HPDE6-E6E7 (cell line): ENCODE data around the gene SECTM1.

Experiments used
- DNase-seq: peaks from one replicate; pipeline ENCODE4 v3.0.0; 2011; ENCODE audit warnings: missing footprints; ENCODE audit errors: extremely low spot score

Gene SECTM1

GRCh38 chr17:82299452-82299851 is 34.1 kb downstream of the SECTM1 start:
- no peak for DNase-seq

DNA sequence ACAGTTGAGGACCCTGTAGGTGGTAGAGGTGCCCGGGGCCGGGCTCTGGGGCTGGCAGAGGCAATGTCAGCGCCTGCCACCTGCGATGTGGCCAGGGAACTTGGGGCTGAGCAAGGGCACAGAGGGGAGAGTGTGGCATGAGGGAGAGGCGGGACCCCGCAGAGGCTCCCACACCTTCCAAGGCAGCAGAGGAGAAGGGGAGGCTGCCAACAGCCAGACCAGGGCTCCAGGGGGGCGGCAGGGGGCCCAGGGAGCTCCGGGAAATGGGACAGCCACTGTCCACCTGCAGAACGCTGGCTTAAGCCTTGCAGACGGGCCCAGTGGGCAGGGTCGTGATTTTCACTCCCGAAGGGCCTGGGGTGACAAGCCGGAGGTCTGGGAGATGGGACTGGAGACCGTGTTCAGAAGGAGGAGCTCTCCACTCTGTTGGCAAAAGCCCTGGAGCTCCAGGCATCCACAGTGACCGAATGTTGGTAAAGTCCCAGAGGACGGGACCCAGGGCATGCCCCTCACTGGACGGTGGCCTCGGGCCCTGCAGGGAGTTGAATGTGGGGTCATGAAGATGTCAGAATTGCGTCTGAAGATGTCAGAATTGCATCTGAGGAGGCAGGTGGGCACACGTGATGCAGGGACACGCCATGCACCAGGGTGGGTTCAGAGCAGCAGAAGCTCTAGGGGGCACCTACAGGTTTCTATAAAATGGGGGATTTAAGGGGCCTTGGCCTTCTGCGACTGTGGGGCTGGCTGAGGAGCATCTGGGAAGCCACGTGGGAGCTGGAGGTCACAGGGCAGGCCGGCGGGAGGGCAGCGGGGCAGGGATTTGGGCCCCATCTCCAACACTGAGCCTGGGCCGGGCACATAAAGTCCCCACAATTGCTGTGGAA is 34.8 kb downstream of the SECTM1 start:
- DNase-seq: no peak

DNA sequence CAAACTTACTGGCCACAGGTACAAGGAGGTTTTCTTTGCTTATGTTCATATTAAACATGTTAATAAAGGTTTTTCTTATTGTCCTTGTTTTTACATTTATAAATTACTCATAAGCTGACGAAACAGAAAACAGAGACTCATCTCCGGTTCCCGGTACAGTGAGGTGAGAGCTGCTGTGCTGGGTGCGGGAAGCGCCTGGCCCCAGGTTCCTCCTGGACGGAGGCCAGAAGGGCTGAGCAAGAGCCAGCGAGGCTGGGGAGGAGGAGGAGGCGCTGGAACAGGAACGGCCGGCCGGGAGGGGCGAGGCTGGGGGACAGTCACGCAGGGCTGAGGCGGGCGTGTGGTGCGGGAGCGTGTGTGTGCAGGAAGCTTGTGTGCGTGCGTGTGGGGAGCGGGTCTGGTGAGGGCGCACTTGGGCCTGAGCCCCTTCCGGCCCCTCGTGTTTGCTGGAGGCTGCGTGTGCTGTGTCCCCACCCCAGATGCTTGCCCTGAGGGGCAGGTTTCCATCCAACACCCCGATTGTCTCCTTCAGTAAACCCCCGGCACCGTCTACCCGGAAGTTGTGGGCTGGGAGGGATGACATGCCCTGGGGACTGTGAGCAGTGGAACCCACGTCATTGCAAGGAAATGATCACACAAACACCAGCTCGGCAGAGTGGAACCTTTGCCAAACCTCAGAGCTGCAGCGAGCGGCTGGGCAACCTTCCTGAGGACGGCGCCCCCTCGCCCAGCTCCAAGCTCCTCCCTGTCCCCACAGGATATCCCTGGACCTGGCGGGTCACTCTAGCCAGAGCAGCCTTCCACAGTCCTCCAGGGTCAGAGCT is 35.6 kb downstream of the SECTM1 start:
- DNase-seq: peak; percentile 90

GRCh38 chr17:82297280-82297713 is 36.3 kb downstream of the SECTM1 start:
- peak; percentile 77 for DNase-seq

DNA sequence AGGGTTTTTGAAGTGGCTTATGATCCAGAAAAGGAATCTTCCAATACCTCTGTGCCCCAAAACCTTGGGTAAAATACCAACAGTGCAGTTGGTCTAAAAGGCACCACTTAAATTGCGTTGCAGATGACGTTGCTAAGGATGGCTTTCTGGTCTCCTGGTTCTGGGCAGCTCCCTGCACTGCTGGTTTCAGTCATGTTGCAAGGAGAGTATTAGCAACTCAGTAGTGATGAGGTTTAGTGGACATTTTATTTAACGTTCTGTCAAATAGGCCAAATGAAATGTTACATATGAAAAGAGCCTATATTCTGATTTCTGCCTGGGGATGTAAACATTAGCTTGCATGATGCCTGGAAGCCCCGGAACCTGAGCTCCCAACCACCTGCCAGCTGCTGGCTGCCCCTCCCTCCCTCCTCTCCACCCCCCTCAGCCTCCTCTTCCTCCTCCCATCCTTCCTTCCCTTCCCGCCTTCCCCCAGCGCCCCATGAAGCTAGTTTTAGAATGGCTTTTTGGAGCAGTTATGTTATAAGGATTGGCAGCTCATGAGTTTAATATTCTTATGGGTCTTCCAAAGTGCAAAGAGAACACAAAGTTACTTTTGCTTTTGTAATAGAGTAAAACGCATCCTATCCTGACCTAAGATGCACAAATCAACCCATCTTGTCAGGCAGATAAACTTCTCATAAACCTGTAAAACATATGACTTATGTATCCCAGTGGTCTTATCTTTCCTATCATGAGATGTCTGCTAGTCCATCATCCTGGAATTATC is 36.9 kb downstream of the SECTM1 start:
- DNase-seq: no peak

DNA sequence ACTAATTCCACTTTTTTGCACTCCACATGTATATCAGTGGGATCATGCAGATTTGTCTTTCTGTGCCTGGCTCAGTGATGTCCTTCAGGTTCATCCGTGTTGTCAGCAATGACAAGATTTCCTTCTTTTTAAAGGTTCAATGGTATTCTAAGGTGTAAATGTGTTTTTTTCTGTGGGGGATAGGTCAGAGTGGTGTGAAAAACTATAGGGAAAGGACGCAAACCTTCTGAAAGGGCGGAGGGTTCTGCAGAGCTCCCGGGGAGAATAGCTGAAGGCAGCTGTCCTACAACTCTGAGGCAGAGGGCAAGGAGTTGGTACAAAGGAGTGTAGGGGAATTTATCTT is 38.1 kb downstream of the SECTM1 start:
- DNase-seq: no peak

DNA sequence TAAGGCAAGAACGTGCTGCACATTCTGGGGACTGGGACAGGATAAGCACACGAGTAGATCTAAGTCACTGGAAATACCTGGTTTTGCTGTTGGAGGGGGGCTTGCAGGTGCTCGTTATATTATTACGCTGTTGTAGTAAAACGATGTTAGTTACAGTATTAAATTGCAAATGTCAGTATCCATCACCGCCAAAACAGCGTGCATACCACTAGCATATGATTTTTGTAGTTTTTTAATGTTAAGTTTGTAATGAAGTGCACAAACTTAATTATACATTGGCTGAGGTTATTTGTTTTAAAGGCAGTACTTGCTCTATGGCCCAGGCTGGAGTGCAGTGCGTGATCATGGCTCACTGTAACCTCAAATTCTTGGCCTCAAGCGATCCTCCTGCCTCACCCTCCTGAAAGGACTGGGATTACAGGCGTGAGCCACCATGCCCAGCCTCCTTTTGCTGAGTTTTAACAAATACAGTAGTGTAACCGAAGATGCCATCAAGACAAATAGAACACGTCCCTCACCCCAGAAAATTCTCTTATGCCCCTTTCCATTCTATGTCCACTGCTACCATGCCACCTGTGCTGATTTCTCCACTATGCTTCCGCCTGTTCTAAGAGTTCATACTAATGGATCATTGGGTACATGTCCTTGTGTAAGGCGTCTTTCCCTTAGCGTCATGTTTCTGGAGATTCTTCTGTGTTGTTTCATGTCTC is 39.3 kb downstream of the SECTM1 start:
- no peak for DNase-seq

DNA sequence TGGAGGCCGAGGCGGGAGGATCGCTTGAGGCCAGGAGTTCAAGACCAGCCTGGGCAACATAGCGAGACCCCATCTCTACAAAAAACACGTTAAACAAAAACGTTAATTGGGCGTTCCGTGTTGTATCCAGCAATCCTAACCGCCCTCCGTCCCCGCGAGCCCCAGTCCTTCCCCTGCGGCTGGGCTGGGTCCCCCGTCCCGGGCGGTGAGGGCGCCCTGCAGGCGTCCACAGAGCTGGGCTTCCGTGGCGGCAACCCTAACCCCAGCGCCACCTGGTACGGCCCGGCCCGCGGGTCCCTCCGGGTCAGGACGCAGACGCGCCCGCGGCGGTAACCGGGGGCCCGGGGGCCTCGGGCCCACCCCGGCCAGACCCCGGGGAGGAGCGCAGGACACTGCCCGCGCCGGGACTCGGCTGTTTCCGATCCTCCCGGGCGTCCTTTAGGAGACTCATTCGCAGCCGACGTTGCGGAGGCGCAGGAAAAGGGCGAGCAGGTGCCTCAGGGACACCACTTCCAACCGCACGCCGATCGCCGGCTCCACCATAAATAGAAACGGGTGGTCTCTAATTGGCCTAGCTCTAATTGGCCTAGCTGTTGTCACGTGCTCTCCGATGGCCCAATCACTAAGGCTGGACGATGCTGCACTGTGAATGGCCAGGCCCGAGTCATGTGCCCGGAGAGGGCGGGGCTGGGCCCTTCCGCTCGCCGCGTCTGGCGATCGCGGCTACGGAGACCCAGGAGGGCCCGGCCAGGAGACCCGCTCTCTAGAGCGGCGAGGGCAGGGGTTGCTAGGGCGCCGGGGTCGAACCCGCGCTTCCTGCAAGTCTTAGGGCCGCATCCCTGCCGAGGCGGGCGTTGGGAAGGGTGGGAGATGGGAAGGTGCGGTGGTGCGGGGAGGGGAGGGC is 41.1 kb downstream of the SECTM1 start:
- peak; percentile 98 for DNase-seq

GRCh38 chr17:82291582-82292250 is 41.9 kb downstream of the SECTM1 start:
- no peak for DNase-seq

DNA sequence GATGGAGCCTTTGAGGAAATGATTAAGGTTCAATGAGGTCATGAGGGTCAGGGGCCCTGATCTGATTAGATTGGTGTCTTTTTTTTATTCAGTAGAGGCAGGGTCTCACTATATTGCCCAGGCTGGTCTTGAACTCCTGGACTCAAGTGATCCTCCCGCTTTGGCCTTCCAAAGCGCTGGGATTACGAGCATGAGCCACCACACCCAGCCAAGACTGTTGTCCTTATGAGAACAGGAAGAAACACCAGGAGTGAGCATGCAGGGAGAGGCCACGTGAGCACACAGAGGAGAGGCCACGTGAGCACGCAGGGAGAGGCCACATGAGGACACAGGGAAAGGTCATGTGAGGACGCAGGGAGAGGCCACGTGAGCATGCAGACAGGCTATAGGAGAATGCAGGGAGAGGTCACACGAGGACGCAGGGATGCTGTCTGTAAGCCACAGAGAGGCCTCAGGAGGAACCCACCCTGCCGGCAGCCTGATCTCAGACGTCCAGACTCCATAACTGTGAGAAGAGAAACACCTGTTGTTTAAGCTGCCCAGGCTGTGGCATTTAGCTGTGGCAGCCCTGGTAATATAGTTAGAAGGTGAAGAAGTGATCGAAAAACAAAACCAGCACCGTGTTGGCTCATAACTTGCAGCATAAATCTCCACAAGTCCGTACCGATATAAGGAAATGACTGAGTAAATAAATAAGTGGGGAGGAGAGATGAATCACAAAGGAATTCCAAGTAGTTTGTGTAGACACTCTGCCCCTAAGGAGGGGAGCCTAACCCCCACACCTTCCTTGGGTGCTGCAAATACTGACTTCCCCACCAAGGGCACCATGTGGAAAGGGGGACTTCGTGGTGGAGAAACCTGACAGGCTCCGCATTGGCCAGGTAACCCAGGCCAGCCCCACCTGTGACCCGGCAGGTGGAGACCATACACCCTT is 45.4 kb downstream of the SECTM1 start:
- peak; percentile 71 for DNase-seq

DNA sequence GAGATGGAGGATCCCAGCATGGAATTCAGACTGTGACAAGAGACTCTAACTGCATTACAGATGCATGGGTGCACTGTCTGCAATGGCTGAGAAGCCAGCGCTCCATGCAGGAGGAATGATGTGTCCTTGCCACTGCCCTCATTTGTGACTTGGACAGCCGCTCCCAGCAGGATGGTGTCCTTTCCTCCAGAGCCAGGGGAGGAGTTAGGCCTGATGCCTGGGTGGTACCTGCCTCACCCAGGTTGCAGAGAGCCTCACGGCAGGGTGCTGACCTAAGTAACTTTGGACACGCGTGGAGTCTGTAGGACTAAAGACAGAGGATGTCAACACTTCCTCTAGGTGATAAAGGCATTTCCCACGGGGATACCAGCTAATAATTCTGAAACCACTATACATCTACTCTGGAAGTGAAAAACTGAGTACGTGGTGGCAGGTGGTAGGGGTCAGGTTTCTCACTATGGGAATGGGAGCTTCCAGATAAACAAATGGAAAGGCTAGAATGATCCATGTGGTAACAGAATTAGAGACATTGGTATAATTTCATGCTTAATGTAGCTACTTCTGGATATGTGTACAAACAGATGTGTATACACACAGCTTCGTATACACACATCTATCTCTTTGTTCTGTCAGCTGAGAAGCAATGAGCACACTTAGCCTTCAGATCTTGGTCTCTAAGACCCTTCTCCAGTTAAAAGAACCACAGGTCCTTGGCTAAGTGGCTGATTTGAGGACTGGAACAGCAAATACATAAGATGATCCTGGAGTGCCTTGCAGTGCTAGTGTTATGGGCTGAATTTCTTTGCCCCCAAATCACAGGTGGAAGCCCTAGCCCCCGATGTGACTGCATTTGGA is 46.3 kb downstream of the SECTM1 start:
- no peak for DNase-seq

DNA sequence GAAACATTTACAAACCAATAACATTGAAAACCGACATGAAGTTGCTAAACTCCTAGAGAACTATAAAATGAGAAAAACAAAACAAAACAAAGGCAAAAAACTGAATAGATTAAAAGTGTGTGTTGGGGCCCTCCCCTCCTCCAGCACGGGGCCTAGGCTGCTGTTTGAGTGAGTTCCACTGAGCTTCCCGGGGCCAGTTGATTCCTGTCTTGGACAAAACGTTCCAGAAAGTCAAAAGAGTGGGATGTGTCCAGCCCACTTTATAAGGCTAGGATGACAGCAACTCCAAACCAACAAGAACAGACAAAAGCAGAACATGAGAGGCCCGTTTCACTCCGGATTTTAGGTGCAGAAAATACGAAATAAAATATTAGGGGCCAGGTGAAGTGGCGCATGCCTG is 48.4 kb downstream of the SECTM1 start:
- DNase-seq: no peak

DNA sequence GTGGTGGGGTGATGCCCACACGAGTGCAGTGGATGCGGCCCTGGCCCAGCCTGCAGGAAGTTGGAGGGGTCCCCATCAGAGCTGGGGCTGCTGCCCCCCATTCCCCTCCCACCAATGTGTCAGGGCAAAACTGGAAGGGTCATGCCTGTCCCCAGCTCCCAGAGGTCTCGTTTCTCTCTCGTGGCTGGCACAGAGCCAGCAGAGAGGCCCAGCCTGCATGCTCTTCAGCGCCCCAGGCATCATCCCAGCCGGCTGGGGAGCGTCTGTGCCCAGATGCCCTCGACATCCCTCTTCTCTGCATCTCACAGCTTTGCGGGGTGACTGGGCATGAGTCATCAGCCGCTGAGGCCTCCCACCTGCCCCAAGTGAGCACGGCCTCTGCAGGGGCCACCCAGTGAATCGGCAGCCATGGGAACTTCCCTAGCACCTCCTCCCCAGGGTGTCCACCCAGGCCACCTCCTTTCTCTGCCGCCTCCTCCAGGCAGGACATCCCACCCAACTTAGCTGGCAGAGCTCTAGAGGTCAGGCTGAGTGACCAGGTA is 50.3 kb downstream of the SECTM1 start:
- DNase-seq: peak; percentile 89

DNA sequence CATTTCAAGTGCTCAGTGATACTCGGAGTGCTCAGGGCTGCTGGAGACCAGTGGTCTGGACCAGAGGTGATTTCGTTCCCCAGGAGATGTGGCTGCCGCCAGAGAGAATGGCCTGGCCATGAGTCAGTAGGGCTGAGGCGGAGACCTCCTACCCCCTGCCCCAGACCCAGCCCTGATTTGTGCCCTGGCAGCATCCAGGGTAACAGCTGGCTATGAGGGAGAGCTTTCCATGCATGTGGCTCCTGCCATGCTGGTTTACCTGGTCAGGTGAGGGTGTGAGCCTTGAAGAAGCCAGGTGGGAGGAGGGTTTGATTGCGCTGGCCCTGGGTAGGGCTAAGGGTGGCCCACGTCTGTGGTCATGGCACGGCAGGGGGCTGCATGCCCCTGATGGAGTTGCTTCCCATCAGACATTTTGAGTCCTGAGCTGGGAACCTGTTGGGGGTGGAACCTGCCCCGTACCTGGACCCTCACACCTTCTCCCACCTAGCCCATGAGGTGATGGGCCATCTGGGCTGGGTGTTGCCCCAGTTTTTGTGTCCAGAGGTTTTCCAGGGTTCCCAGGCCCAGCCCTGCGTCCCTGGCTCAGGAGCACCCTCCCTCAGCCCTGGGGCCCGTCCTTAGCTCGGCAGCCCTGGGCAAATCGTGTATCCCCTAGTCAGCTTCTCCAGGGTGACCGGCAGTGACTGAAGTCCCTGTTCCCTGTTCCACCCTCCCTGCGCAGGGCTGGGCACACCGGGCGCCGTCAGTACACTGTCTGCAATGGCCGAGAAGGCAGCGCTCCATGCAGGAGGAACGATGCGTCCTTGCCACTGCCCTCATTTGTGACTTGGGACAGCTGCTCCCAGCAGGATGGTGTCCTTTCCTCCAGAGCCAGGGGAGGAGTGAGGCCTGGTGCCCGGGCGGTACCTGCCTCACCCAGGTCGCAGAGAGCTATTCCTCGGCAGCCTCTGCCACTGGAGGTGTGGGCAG is 51.0 kb downstream of the SECTM1 start:
- no peak for DNase-seq

GRCh38 chr17:82281502-82282238 is 51.9 kb downstream of the SECTM1 start:
- peak; percentile 84 for DNase-seq

DNA sequence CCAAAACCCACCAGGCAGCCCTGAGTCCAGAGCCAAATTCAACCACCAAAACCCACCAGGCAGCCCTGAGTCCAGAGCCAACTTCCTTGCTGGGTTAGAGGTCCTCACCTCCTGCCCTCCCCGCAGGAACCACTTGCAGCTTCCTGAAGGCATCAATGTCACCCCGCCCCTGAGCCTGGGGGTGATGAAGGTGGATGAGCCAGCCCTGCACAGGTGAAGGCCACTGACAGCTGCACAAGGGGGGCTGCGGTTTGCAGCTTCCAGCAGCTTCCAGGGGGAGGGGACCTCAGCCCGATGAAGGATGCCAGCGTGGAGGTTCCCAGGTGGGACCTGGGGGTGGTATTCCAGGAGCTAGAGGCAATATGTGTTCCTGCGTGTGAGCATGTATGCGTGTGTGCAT is 52.5 kb downstream of the SECTM1 start:
- DNase-seq: no peak
